ENCODE data around the gene ESPN.

The ESPN gene

DNA sequence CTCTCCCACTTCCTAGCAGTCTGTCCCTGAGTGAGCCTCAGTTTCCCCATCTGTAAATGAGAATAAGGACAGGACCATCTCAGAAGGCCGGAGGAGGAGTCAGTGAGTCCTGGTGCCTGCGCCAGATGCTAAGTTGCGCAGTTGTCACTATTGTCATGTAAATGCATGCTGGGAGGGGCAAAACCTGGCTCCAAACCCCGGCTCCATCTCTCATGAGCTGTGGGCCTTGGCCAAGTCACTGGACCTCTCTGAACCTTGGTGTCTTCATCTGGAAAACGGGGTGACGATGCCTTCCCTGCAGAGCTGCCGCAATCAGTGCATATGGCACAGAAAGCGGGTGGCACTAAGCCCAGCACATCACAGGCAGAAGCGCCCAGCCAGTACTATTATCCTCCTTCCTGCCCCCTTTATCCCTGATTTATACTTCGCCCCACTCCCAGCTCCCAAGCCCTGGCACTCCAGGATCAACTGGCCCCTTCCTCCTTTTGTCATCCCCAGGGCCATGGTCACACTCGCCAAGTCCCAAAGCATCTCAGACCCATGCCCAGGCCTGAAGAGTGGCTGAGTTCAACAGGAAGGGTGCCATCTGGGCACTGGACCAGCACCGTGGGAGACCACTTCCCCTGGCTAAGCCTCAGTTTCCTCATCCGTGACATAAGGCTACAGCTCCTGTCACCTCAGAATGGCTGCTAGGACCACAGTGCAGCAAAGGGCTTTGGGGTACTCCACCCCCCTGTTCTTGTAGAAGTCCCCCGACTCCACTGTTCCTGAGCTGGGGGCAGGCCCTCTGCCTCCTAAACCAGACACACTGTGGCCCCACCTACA, 71.2 kb downstream of the ESPN start:
- DNase-seq (ENCODE audit: low read depth in 3 of 3, low spot score in 1 of 3): no peak

DNA sequence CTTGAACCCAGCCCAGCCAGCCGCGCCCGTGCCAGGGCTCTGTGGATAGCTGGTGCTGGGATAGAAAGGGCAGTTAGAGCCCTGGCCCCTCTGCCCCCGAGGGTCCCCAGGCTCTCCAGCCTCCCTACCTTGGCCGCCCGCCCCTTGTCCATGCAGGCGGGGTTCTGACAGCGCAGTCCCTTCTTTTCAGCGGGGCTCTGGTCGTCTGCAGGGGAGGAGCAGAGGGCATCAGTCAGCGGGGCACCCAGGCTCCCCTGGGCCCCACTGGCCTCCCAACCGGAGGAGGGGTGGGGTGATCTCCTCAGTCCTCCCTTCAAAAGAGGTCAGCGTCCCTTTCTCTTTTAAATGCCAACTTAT, 71.8 kb downstream of the ESPN start:
- DNase-seq (ENCODE audit: low read depth in 3 of 3, low spot score in 1 of 3): no peak

DNA sequence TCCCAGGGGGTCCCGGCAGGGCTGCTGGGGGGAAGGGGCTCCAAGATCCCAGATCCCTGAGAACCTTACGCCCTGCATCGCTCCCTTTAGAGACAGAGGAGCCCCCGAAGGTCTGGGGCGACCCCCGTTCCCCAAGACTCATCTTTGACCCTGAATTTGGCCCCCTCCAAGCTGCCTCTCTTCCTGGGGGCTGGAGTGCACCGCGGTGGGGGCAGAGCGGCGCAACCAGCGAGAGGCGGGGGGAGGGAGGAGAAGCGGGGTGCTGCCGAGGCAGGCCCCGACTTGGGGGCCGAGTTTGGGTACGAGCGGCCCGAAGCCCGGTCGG, 72.3 kb downstream of the ESPN start:
- DNase-seq (ENCODE audit: low read depth in 3 of 3, low spot score in 1 of 3): no peak

DNA sequence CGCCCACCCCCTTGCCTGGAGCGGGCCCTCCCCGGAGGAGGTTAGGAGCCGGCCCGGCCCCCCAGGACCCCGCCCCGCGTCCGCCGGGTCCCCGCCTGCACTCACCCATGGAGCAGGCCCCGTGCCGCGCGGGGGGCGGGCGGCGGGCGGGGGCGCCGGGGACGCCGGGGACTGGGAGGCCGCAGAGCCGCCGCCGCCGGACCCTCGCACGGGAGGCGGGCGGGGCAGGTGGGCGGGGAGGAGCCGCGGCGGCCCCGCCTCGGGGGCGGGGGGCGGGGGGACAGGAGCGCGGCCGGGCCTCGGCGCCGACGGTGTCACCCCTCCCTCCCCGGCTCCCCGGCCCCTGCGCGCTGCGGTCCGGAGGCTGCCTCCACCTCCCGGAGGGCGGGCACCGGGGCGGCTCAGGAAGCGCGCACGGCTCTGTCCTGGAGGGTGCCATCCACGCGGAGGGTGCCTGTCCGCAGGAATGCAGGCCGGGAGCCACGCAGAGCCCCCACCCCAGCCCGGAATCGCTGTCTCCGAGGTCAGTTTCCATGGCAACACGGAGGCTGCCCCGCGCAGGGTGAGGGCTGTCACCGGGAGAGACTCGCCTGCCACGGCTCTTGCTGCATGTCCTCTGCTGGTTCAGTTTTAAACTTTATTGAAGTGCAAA, 72.8 kb downstream of the ESPN start:
- DNase-seq (ENCODE audit: low read depth in 3 of 3, low spot score in 1 of 3): no peak

DNA sequence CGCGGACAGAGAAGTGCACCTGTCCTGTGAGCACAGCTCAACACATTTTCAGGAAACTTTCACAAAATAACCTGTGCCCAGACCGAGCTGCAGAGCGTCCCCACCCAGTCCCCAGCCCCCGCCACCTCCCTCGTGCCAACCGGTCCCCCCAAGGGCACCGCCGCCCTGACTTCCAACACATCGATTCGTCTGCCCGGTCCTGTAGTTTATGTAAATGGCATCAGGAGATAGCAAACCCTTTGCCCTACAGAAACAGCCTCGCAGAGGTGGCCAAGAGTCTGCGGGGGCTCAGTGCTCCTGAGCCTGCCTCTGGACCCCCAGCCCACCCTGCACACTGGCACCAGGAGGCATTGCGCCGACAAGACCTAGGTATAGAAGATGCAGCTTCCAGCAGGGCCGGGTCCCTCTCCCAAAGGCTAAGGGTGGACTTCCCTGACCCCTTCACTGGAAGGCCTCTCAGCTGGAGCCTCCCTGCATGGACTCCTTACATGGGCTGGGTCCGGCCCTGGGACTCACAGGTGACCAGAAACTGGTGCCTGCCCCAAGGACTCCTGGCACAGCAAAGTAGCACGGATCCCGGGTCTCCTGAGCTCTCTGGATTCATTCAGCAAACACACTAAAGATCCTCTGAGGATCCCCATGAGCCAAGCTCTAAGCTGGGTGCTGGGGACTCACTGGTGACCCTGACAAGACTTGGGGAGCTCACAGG, 73.4 kb downstream of the ESPN start:
- DNase-seq (ENCODE audit: low read depth in 3 of 3, low spot score in 1 of 3): no peak

DNA sequence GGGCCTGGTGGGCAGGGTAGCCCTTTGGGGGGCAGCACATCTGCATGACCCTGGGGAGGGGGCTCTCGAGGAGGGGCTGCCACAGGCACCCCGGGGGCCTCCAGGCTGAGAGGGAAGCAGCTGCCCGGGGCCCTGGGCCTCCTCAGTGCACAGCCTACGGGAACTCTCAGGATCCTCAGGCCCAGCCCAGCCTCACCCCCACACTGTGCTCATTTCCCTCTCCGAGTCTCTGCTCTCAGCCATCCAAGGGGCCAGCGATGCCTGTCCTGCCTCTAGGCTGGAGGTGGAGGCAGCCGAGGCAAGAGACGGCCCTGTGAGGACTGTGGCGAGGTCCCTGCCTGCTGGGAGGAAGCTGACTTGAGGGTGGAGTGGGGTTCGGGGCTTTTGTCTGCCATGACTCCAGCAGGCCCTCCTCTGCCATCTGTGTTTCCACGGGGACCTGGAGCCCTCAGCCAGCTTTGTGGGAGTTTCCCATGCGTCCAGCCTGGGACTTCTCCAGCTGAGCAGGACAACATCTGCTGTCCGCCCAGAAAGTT, 74.1 kb downstream of the ESPN start:
- DNase-seq (ENCODE audit: low read depth in 3 of 3, low spot score in 1 of 3): no peak

DNA sequence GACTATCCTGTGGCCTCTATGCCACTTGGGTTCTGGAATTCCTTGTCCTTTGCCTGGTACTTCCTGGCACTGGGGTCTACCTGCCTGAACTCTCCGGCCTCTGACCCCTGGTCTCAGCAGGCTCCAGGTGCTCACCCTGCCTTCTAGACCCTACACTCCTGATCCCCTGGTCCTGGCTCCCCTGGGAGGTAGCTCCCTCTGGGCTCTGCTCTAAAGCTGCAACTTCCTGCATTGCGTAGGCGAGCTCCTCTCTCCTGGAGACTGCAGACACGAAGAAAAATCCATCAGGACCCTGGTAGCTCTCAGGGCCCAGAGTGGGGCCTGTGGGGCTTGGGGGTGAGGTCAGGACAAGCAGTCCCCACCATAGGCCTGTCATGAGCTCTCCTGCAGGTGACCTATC, 74.7 kb downstream of the ESPN start:
- DNase-seq (ENCODE audit: low read depth in 3 of 3, low spot score in 1 of 3): no peak

DNA sequence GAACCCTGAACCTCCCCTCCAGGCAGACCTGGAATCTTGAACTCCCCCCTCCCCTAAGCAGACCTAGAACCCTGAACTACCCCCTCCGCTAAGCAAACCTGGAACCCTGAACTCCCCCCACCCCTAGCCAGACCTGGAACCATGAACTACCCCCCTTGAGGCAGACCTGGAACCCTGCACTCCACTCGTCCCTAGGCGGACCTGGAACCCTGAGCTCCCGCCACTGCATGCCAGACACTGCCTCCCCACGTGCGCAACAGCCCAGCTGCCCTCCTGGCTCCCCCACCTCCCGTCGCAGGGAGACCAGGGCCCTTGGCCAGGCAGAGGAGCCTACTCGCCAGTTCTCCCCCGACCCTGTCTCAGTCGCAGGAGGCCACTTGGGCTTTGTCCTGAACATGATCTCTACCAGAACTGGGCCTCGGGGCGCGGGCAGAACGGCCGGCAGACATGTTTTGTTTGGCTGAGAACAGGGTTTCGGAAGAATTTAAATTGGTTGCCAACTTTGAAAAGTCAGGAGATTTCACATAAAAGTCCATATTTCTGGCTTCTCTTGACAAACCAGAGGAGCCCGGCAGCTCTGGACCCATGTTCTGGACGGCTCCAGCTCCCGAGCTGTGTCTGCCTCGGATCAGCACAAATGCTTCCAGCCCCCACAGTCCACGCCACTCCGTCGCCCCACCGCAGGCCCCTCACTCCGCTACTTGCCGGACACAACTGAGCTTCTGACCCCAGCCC, 76.1 kb downstream of the ESPN start:
- no peak for DNase-seq (ENCODE audit: low read depth in 3 of 3, low spot score in 1 of 3)

DNA sequence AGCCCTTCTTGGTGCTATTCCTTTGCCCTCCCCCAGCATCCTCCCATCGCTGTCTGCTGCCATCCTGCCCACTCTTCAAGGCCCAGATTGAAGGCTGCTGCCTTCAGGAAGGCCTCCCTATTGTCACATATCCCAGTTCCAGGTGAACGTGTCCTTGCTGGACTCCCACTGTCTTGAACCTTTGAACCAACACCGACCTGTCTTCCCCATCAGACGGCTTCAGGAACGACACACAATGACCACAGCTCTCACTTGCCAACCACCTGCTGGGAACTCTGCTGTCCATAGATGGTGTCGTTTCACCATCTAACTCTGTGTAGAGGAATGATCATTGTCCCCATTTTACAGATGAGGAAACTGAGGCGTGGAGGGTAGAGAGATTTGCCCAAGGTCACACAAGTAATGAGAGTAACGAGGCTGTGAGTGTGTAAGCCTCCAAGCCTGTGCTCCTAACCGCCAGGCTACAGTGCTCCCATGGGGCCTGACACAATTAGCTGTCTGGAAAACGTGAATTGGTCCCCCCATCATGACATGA, 76.8 kb downstream of the ESPN start:
- DNase-seq (ENCODE audit: low read depth in 3 of 3, low spot score in 1 of 3): no peak

DNA sequence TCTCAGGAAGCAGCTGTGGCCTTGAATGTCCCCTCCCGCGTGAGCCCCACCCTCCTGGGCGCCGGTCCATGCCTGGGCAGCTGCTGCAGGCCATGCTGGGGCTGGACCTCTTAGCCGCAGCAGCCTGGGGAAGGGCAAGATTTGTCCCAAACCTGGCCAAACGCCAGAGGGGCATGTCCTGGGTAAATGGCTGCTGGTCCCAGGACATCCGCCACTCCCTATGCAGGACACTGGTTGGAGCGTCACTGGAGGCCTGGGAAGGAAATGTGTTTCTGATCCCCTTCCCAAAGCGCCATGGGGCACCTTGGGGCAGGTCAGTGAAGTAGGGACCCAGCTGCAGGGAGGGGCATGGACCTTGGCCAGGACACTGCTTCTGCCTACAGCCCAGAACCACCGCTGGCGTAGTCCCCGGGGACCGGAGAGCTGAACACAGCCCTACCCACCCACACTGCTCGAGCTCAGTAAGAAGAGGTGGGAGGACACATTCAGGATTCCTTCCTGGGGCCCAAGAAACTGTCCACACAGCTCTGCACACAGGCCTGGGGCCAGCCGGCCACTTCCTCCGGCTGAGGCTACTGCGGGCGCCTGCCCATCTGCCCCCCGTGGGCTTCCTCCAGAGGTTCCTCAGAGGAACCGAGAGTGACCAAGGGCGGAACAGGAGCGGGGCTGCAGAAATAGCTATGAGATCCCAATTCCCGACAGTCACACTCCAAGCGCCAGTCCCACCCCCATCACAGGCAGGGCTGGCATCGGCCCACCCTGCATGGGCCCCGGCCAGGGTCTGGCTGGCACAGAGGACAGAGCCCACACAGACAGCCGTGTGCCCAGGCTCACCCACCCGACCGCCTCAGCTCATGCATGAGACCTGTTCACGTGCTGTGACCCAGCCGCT, 77.7 kb downstream of the ESPN start:
- DNase-seq (ENCODE audit: low read depth in 3 of 3, low spot score in 1 of 3): no peak

DNA sequence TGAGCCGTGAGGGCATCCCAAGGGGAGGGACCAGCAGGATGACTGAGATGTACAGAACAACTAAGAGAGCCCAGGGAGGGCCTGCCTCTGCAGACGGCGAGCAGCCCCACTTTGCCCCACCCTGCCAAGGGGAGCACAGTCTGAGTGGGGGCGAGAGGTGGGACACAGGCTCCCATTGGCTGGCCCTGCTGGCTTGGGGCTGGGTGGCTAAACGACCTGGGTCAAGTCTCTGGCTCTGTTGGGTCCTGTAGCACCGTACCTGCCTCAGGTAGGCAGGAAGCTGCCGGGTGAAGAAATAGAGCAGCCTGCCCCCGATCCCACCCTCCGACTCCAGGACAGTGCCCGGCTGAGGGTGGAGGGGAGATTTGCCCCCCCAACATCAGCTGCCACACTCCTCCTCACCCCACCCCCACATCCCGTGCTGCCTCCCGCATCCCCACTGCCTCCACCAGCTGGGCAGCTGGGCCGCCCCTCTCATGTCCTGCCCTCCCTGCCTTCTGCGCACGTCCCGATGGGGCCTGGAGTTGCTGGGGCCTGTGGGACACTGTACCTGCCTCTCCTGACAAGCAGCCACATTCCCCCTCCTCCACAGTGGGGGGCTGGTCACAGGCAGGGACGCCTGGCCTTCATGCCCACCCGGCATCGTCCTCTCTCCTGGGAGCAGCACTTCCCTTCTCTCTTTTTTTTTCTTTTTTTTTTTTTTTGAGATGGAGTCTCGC, 79.5 kb downstream of the ESPN start:
- DNase-seq (ENCODE audit: low read depth in 3 of 3, low spot score in 1 of 3): no peak

DNA sequence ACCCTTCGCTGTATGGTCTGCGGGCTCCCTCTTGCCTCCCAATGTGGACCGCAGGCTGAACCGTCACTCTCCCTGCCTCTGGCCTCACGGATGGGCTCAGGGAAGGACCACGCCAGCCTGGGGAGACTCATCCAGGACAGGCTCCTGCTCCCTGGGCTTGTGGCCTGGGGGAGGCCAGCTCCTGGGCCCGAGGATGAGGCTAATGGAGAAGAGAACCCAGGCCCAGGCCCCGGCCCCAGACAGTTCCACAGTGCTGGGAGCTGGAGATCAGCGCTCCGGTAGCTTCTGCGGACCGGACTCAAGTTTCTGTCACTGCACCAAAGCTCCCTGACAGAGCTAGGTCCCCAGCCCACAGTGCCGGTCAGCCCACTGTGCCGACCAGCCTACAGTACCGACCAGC, 80.3 kb downstream of the ESPN start:
- DNase-seq (ENCODE audit: low read depth in 3 of 3, low spot score in 1 of 3): no peak

DNA sequence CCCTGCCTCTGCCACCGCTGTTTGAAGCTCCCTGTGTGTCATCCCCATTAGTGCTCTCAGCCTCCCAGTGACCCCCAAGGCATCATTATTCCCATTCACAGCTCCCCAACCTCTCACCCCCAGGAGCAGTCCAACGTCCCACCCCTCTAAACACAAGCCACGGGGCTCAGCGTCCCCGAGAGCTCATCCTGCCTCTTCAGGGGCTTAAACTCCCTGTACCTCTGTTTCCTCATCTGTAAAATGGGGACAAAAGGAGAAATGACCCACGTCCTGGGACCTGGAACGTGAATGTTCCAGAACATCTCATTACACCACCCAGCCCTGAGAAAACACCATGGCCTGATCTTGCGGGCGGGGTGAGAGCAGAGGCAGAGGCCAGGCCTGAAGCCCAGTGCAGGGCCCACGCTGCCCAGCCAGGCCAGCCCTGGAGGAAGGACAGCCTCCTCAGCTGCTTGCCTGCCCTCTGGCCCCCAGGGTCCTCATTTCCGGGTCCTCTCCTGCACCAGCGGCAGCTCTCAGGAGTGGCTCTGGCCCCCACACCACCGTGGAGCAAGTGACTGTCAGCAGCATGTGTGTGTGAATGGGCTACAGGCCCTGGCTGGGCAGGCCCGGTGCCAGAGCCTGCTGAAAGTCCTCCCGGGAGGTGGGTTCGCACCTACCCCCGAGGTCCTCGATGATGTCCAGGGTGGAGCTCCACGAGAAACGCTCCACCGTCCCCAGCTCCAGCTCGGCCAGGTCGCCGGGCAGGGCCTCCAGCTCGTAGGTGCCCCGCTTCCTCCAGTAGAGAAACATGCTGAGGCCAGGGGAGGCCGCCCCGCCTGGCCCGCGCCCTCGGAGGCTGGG, 81.0 kb downstream of the ESPN start:
- DNase-seq (ENCODE audit: low read depth in 3 of 3, low spot score in 1 of 3): no peak

DNA sequence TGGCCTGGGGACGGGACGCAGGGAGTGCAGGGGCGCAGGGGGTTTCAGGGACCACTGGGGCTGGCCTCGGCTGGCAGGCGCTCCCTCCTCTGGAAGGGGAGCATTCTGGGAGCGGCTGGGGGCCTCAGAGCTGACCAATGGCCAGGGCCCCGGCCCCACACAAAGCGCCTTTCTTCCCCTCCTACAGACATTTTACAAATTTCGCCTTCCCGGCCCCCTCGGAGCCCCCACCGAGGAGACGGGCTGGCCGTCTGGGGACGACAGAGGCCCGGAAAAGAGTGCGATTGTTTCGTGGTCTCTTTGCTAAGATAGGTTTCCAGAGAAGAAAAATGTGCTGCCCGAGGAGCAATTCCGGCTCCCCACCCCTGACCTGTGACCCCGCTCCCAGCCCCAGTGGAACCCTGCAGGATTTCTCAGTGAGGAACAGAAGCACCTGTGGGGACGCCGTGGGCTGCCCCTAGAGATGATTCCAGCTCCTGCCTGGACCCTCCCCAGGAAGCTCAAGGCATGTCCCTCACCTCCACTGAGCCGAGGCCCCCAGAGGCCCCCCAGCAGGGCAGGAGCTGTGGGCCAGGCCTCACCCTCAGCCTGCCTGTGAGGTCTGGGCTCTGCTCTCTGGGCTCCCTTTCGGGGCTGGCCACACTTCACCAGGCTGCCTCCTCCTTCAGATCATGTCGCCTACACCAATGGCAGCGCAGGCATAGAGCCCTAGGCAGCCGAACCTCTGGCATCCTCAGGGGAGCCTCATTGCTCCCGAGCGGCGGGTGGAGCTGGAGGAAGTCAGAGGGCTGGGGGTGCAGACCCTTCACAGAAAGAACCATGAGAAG, 81.8 kb downstream of the ESPN start:
- no peak for DNase-seq (ENCODE audit: low read depth in 3 of 3, low spot score in 1 of 3)

DNA sequence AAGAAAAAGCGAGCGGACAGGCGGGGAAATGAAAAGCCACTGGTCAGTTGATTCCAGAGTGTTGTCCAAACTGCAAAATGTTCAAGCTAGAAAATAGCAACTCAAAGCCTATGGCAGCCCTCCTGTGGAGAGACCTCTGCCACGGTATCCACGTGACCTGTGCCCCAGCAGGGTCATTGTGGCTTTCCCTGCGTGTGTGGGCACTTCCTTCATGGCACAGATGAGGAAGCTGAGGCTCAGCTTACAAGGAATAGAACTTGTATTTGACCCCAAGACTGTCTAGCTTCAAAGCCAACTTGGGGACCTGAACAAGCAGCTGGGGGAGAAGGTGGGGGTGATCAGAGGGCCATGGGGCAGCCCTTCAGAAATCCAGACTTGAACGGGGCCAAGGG, 82.5 kb downstream of the ESPN start:
- DNase-seq (ENCODE audit: low read depth in 3 of 3, low spot score in 1 of 3): no peak

DNA sequence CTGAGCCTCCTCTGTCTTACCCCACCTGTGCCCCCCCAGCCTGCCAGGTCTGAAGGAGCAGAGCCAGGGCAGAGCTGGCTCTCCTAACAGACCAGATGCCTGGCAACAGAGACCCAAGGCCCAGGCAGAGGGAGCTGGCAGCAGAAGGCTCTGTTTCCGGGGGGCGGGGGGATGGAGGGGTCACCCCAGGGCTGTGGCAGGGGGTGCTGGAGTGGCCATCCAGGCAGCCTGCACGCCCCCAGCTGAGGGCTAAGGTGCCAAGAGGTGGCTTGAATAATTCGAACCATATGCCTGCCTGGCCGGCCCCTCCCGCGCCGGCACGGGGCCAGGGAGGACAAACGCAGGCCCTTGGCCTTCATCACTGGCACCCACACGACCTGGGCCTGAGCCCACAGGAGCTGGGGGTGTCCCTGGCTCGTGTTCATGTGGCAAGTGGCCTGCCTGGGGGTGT, 82.9 kb downstream of the ESPN start:
- DNase-seq (ENCODE audit: low read depth in 3 of 3, low spot score in 1 of 3): no peak

DNA sequence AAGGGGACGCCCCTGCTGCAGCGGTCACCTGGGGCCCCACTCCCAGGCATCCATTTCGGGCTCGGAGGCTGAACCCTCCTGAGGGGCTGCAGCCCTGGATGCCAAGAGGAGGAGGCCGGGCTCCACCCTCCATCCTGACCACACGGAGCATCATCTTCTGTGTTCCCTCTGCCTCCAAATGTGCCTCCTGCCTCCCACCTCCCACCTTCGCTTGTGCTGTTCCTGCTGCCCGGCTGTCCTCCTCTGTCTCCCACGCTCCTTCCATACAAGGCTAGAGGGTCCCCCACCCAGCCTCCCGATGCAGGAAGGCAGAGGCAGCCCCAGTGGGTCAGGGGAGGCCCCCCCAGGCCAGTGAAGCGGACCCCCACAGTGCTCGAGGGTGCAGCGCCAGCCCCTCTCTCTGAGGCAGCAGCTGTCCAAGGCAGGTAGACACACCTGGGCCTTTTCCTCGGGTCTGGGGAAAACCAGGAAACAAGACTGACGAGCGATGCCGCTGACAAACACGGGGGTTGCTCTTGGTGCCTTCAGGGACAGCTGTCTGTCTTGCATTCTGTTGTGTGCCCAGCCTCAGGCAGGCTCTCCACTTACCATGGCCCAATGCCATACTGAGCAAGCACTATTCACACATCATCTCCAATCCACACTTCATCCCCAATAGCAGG, 83.7 kb downstream of the ESPN start:
- DNase-seq (ENCODE audit: low read depth in 3 of 3, low spot score in 1 of 3): no peak
